HL-60 (cell line): Measurements from ENCODE around the gene MARCHF5.

Experiments used
- DNase-seq, 2 experiments: peaks; one replicate each; pipeline ENCODE4 v3.0.0-alpha.2; 2010 to 2020; ENCODE audit warnings: low read depth in 1 of 2, low spot score in 1 of 2
- H3K27ac ChIP-seq: fragments of 250-450 bp; sonication (Bioruptor Pico); replicated peaks from 2 replicates; pipeline ENCODE4 v1.5.1; 2020; ENCODE audit warnings: mild to moderate bottlenecking, moderate library complexity
- H3K27me3 ChIP-seq: fragments of 250-450 bp; sonication (Bioruptor Pico); 2 replicates; pipeline ENCODE4 v1.5.1; 2021; ENCODE audit warnings: mild to moderate bottlenecking, moderate library complexity; ENCODE audit not compliant: insufficient read depth, poor library complexity, severe bottlenecking
- H3K4me3 ChIP-seq: replicated peaks from 2 replicates; pipeline ENCODE4 v1.5.1; 2011; ENCODE audit warnings: mild to moderate bottlenecking, control low read depth, low read length; ENCODE audit not compliant: insufficient read depth
- CTCF ChIP-seq: IDR thresholded peaks from one replicate; pipeline ENCODE4 v1.5.1; 2011; ENCODE audit warnings: low read length, control low read depth, inconsistent platforms; ENCODE audit not compliant: insufficient read depth
- GABPA ChIP-seq: IDR thresholded peaks from 2 replicates; pipeline ENCODE4 v1.6.1; 2012; ENCODE audit warnings: low read depth
- POLR2AphosphoS5 ChIP-seq: IDR thresholded peaks from 2 replicates; pipeline ENCODE4 v1.6.1; 2012; ENCODE audit warnings: low read depth
- REST ChIP-seq: IDR thresholded peaks from 2 replicates; pipeline ENCODE4 v1.6.1; 2012; ENCODE audit warnings: low read depth; ENCODE audit not compliant: insufficient replicate concordance
- SPI1 ChIP-seq: IDR thresholded peaks from 2 replicates; pipeline ENCODE4 v1.6.1; 2012; ENCODE audit warnings: low read depth, mild to moderate bottlenecking, borderline replicate concordance

MARCHF5 gene

GRCh38 chr10:92382631-92383030 lies 91.7 kb downstream of the MARCHF5 start:
- Histone ChIP-seq H3K27ac (no peak overlapping the region), H3K4me3 (no peak overlapping the region), H3K27me3 (no peaks in the 10 kb centered on the region)
- DNase-seq, result no peak
- TF ChIP-seq GABPA (no peak), POLR2AphosphoS5 (no peak), CTCF (no peak), SPI1 (no peak), REST (no peak)

GRCh38 chr10:92384741-92385140 lies 93.8 kb downstream of the MARCHF5 start:
- Histone ChIP-seq H3K27me3 (no peaks in the 10 kb centered on the region), H3K27ac (no peak overlapping the region), H3K4me3 (no peak overlapping the region)
- no peak for TF ChIP-seq POLR2AphosphoS5
- TF ChIP-seq SPI1, result no peak
- no peak for TF ChIP-seq REST
- TF ChIP-seq GABPA, result no peak
- no peak for TF ChIP-seq CTCF
- no peak for DNase-seq

- no peak overlapping the region for H3K27ac ChIP-seq
- H3K4me3 ChIP-seq, result no peak overlapping the region
- no peaks in the 10 kb centered on the region for H3K27me3 ChIP-seq
- no peak for DNase-seq
- TF ChIP-seq GABPA (no peak), POLR2AphosphoS5 (no peak), REST (no peak), CTCF (no peak), SPI1 (no peak)
Measured at GRCh38 chr10:92385831-92386230, 94.9 kb downstream of the MARCHF5 start.
